Measurements from ENCODE around the gene EFNA3. TPM values are rescaled to one million over a fixed set of nuclear protein-coding genes. Genes with fewer than 3 reads are reported as not detected.

EFNA3 gene
- total RNA-seq, 1 experiment from 2014 or later: 12.5 TPM

- TF ChIP-seq ZNF232 (CRISPR knock-in tag; IDR thresholded peaks at IDR 0.05) (peak; percentile 83; the same call in 1 of the 2 replicates), ESRRA (CRISPR knock-in tag; IDR thresholded peaks at IDR 0.05; ENCODE audit: borderline replicate concordance) (peak; percentile 70; the same call in 1 of the 2 replicates), RORB (CRISPR knock-in tag; IDR thresholded peaks at IDR 0.05) (no peak), SOX15 (CRISPR knock-in tag; IDR thresholded peaks at IDR 0.05) (no peak), HMGXB4 (CRISPR knock-in tag; IDR thresholded peaks at IDR 0.05) (peak; percentile 98), JUN (CRISPR knock-in tag; IDR thresholded peaks at IDR 0.05) (no peak), ATF2 (CRISPR knock-in tag; IDR thresholded peaks at IDR 0.05; ENCODE audit: borderline replicate concordance, low read depth) (no peak), ZNF263 (CRISPR knock-in tag; IDR thresholded peaks at IDR 0.05; ENCODE audit: low read depth) (no peak), ZSCAN18 (CRISPR knock-in tag; IDR thresholded peaks at IDR 0.05) (no peak), NR1H2 (CRISPR knock-in tag; IDR thresholded peaks at IDR 0.05) (no peak), ZNF138 (CRISPR knock-in tag; conservative IDR thresholded peaks at IDR 0.05) (no peak), PRRX2 (CRISPR knock-in tag; IDR thresholded peaks at IDR 0.05) (no peak), SMAD3 (CRISPR knock-in tag; IDR thresholded peaks at IDR 0.05; ENCODE audit: borderline replicate concordance) (0 out of 2 replicates have a peak, but pooled peaks have one; percentile 27), CREM (CRISPR knock-in tag; IDR thresholded peaks at IDR 0.05) (0 out of 2 replicates have a peak, but pooled peaks have one; percentile 13), NFE2L1 (CRISPR knock-in tag; IDR thresholded peaks at IDR 0.05) (peak; percentile 93), FOXP1 (CRISPR knock-in tag; IDR thresholded peaks at IDR 0.05; ENCODE audit: borderline replicate concordance) (peak; percentile 96), NR2C2 (CRISPR knock-in tag; IDR thresholded peaks at IDR 0.05) (no peak), CREB1 (CRISPR knock-in tag; IDR thresholded peaks at IDR 0.05) (no peak), SP1 (CRISPR knock-in tag; conservative IDR thresholded peaks at IDR 0.05) (peak; percentile 84), MLX (CRISPR knock-in tag; IDR thresholded peaks at IDR 0.05) (no peak), ZBTB21 (CRISPR knock-in tag; IDR thresholded peaks at IDR 0.05; ENCODE audit: borderline replicate concordance) (peak; percentile 31; the same call in 1 of the 2 replicates), IRF1 (CRISPR knock-in tag; IDR thresholded peaks at IDR 0.05) (peak; percentile 87), GABPB1 (CRISPR knock-in tag; IDR thresholded peaks at IDR 0.05) (peak; percentile 69), ZNF532 (CRISPR knock-in tag; IDR thresholded peaks at IDR 0.05; ENCODE audit: borderline replicate concordance) (no peak), ZNF281 (CRISPR knock-in tag; IDR thresholded peaks at IDR 0.05) (peak; percentile 7; the same call in 1 of the 2 replicates), NR3C1 (CRISPR knock-in tag; conservative IDR thresholded peaks at IDR 0.05; ENCODE audit: low read depth) (no peak), ATF1 (CRISPR knock-in tag; IDR thresholded peaks at IDR 0.05) (no peak; the same call in 1 of the 2 replicates)
Observed at GRCh38 chr1:155050560-155051341, 27.9 kb upstream of the EFNA3 start, which contains the start of gene ADAM15 (continued).
